ENCODE data around the gene WDR37.
"Not testable (repeated sequence)": the region's sequence is repeated elsewhere in the genome, so short reads cannot be mapped to it uniquely, and the experiment has no call there.

WDR37 gene

DNA sequence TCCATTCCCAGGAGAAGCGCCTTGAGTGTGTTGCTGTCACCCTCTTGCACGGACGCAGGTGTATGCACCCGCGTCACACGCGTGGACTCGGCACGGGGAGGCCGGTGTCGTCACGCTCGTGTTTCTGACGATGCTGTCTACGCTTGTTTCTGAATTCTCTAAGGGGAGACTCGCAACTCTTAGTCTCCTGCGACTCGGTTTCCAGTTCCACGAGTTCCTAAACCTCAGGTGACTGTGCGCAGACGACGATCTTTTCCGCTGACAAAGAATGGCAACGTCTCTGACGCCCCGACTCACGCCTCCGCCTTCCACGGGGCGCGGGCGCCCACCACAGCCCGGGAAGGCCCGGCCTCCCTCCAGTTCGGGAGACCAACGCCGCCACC, 7.8 kb upstream of the WDR37 start:
- no peaks in the 10 kb centered on the region for H3K27me3 Mint-ChIP-seq
- peak overlapping the region; percentile 89 for H3K4me3 Mint-ChIP-seq
- intact Hi-C loops (cut with micrococcal nuclease): loop anchor here (1.0 to 2.0 kb wide), 3 partner anchors 8 to 118 kb away; partner anchors contain the start of genes GTPBP4, LARP4B and WDR37
- peak overlapping the region; percentile 99 for H3K27ac Mint-ChIP-seq
- H3K36me3 Mint-ChIP-seq (ENCODE audit: low read depth): peaks cover 63% of the 10 kb centered on the region
- no peaks in the 10 kb centered on the region for H3K9me3 Mint-ChIP-seq
- H3K4me1 Mint-ChIP-seq (ENCODE audit: low read depth): peaks cover 58% of the 10 kb centered on the region

DNA sequence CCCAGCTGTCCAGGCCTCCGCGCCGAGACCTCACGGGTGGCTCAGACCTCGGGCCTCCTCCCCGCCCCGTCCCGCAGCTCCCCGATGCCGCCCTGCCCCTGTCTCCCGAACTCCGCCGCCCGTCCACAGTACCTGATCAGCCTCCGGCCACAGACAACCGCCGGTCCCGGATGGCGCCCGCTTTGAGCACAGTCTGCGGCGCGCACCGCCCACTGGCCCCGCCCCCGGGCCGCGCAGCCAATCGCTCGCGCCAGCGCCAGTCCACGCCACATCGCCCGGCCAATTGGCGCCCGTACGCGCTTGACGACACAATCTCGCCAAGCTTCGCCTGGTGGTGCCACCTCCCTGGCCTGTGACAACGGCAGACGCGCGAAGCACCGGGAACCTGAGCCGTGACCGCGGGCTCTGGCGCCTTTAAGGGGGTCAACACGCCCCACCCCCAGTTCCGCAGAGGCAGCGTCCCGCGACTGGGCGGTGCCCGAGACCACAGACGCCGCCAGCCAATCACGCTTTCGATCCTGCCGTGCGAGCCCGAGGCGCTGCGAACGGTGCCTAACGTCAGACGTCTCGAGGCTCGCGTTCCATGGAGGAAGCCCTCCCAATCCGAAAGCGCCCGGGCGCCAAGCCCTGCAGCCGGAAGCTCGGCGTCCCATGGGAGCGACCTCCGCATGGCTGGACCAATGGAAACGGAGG, 7.3 kb upstream of the WDR37 start, which contains the start of gene IDI1:
Gene IDI1 (minus strand): TSS at position 388 of the 693 bp plus-strand sequence. CDS start 116 bp downstream, at position 272.
- H3K36me3 Mint-ChIP-seq (ENCODE audit: low read depth): peaks cover 66% of the 10 kb centered on the region
- peak within 1 kb of the TSS; percentile 89 for H3K4me3 Mint-ChIP-seq
- intact Hi-C loops (cut with micrococcal nuclease): loop anchor here (1.0 to 2.0 kb wide), 3 partner anchors 7 to 118 kb away; partner anchors contain the start of genes GTPBP4, LARP4B and WDR37
- H3K4me1 Mint-ChIP-seq (ENCODE audit: low read depth): peaks cover 58% of the 10 kb centered on the region
- peak within 1 kb of the TSS; percentile 99 for H3K27ac Mint-ChIP-seq
- H3K9me3 Mint-ChIP-seq: no peaks in the 10 kb centered on the region
- H3K27me3 Mint-ChIP-seq: no peaks in the 10 kb centered on the region

DNA sequence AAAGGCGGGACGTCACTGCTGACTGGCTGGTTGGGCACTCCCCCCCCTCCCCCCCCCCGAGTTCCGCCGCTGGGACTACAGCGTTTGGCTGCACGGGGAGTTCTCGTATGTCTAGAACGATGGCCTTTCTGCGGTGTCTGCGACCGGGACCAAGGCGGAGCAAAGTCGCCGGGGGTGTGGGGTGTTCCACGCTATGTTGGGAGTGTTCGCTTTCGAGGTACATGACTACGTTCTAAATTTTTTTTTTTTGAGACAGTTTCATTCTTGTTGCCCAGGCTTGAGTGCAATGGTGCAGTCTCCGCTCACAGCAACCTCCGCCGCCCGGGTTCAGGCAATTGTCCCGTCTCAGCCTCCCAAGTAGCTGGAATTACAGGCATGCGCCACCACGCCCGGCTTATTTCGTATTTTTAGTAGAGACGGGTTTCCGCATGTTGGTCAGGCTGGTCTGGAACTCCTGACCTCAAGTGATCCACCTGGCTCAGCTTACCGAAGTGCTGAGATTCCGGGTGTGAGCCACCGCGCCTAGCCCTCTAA, 6.7 kb upstream of the WDR37 start:
- H3K36me3 Mint-ChIP-seq (ENCODE audit: low read depth): peaks cover 72% of the 10 kb centered on the region
- peaks cover 56% of the 10 kb centered on the region for H3K4me1 Mint-ChIP-seq (ENCODE audit: low read depth)
- intact Hi-C loops (cut with micrococcal nuclease): loop anchor here (2.0 kb wide), 2 partner anchors 61 to 119 kb away; partner anchors contain the start of genes GTPBP4 and LARP4B
- peak overlapping the region; percentile 89 for H3K4me3 Mint-ChIP-seq
- H3K27me3 Mint-ChIP-seq: no peaks in the 10 kb centered on the region
- H3K27ac Mint-ChIP-seq: peak overlapping the region; percentile 99
- H3K9me3 Mint-ChIP-seq: no peaks in the 10 kb centered on the region

DNA sequence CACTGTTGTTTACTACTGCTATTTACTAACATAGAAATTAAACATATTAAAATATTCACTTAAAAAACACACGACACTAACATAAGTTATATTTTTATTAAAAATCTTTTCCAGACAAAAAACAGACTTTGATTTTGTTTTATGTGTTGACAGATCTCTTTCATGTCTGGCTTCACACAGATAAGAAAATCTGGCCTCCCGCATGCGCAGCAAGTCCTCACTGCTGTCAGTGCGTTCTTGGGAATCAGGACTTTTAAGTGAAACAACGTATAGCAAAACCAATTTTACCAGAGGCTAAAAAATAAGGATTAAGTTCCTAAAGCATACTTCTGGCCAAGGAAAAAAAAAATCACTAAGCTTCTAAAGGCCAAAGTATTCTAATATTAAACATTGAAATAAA, 6.0 kb upstream of the WDR37 start:
- peaks cover 73% of the 10 kb centered on the region for H3K36me3 Mint-ChIP-seq (ENCODE audit: low read depth)
- H3K27me3 Mint-ChIP-seq: no peaks in the 10 kb centered on the region
- H3K9me3 Mint-ChIP-seq: no peaks in the 10 kb centered on the region
- intact Hi-C loops (cut with micrococcal nuclease): no loop called here
- H3K4me1 Mint-ChIP-seq (ENCODE audit: low read depth): peaks cover 56% of the 10 kb centered on the region
- peak overlapping the region; percentile 89 for H3K4me3 Mint-ChIP-seq
- peak overlapping the region; percentile 99 for H3K27ac Mint-ChIP-seq

DNA sequence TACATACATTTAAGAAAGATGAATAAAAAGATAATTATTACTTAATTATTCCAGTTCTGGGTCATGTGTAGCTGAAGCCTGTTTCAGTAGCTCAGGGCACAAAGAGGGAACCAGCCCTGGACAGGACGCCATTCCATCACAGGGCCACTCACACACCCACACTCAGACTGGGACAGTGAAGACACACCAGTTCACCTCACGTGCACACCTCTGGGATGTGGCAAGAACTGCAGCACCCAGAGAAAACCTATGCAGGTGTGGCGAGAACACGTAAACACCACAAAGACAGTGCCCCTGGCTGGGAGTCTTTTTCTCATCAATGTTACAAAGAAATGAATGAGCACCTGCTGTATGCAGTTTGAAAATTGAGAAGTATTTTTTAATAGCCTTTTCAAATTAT, 5.6 kb upstream of the WDR37 start:
- peaks cover 54% of the 10 kb centered on the region for H3K4me1 Mint-ChIP-seq (ENCODE audit: low read depth)
- intact Hi-C loops (cut with micrococcal nuclease): no loop called here
- no peaks in the 10 kb centered on the region for H3K9me3 Mint-ChIP-seq
- H3K27ac Mint-ChIP-seq: peak overlapping the region; percentile 99
- peak overlapping the region; percentile 37 for H3K4me3 Mint-ChIP-seq
- H3K36me3 Mint-ChIP-seq (ENCODE audit: low read depth): peaks cover 73% of the 10 kb centered on the region
- no peaks in the 10 kb centered on the region for H3K27me3 Mint-ChIP-seq

DNA sequence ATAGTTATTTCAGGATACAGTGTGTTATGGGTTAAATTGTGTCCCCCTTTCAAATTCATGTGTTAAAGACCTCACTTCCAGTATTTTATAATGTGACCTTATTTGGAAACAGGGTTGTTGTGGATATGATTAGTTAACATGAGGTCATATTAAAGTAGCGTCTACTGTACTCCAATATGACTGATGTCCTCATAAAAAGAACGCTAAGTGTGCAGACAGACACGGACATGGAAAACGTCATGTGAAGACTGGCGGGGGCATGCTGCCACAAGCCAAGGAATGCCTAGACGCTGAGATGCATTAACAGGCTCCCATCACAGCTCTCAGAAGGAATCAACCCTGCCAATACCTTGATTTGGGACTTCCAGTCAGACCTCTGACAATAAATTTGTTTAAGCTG, 1.5 kb upstream of the WDR37 start:
- intact Hi-C loops (cut with micrococcal nuclease): no loop called here
- Mint-ChIP-seq H3K4me1 (ENCODE audit: low read depth) (peaks cover 54% of the 10 kb centered on the region), H3K27me3 (no peaks in the 10 kb centered on the region), H3K36me3 (ENCODE audit: low read depth) (peaks cover 84% of the 10 kb centered on the region), H3K4me3 (peak overlapping the region; percentile 100), H3K27ac (peak overlapping the region; percentile 99), H3K9me3 (no peaks in the 10 kb centered on the region)

DNA sequence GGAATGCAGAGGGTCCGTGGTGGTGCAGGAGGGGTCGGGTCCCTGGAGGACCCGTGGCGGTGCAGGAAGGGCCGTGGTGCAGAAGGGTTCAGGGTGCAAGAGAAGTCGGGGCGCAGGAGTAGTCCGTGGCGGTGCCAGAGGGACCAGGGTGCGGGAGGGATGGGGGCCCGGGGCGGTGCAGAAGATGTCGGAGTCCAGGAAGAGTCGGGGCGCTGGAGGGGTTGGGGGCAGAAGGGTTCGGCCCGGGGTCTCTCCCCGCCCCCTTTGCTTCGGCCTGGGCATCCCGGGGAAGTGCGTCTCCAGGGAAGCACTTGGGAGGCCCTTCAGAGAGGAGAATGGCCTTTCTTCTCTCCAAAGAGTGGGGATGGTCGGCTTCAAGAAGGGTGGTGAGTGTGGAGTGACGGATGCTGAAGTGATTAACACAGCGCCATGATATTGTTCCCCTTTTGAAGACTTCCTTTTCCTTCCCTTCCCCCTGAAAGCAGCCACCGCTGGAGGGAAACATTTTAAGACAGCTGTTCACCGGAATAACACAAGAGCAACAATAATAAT, 997 bp downstream of the WDR37 start:
- H3K4me1 Mint-ChIP-seq (ENCODE audit: low read depth): peaks cover 66% of the 10 kb centered on the region
- H3K27me3 Mint-ChIP-seq: no peaks in the 10 kb centered on the region
- intact Hi-C loops (cut with micrococcal nuclease): loop anchor here (2.0 kb wide), 1 partner anchor 126 kb away; the partner anchor contains the start of gene LARP4B
- H3K27ac Mint-ChIP-seq: peak overlapping the region; percentile 99
- peaks cover 91% of the 10 kb centered on the region for H3K36me3 Mint-ChIP-seq (ENCODE audit: low read depth)
- peak overlapping the region; percentile 100 for H3K4me3 Mint-ChIP-seq
- H3K9me3 Mint-ChIP-seq: no peaks in the 10 kb centered on the region

DNA sequence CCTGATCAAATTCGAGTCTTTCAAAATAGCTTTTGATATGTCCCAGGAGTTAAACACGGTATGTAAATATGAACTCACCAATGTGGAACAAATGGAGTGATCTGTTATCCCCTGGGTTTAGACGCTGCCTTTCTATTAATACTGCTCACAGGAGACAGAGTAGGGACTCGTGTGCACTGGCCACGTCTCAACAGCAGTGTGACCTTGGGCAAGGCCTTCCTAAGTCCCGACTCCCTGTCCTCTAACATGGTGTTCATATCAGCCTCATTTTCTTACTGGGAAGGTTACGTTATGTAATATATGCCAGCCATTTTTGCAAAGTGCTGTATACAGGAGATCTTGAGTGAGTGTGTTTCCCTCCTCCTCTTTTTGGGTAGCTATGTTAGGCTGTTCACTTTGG, 1.8 kb downstream of the WDR37 start:
- Mint-ChIP-seq H3K4me1 (ENCODE audit: low read depth) (peaks cover 65% of the 10 kb centered on the region), H3K27me3 (no peaks in the 10 kb centered on the region), H3K9me3 (no peaks in the 10 kb centered on the region), H3K27ac (peak overlapping the region; percentile 99), H3K4me3 (peak overlapping the region; percentile 100), H3K36me3 (ENCODE audit: low read depth) (peaks cover 91% of the 10 kb centered on the region)
- intact Hi-C loops (cut with micrococcal nuclease): no loop called here

DNA sequence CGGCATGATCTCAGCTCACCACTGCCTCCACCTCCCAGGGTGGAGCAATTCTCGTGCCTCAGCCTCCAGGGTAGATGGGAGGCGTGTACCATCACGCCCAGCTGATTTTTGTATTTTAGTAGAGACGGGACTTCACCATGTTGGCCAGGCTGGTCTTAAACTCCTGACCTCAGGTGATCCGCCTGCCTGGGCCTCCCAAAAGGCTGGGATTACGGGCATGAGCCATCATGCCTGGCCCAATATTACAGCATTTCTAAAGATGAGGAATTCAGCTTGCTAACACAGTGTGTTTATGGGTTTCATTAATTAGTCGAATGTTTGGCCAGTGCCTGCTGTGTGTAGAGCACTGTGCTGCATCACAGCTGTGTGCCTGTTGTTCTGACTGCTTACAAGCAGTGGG, 3.7 kb downstream of the WDR37 start:
- intact Hi-C loops (cut with micrococcal nuclease): no loop called here
- H3K4me3 Mint-ChIP-seq: no peak overlapping the region
- H3K36me3 Mint-ChIP-seq (ENCODE audit: low read depth): peaks cover 91% of the 10 kb centered on the region

DNA sequence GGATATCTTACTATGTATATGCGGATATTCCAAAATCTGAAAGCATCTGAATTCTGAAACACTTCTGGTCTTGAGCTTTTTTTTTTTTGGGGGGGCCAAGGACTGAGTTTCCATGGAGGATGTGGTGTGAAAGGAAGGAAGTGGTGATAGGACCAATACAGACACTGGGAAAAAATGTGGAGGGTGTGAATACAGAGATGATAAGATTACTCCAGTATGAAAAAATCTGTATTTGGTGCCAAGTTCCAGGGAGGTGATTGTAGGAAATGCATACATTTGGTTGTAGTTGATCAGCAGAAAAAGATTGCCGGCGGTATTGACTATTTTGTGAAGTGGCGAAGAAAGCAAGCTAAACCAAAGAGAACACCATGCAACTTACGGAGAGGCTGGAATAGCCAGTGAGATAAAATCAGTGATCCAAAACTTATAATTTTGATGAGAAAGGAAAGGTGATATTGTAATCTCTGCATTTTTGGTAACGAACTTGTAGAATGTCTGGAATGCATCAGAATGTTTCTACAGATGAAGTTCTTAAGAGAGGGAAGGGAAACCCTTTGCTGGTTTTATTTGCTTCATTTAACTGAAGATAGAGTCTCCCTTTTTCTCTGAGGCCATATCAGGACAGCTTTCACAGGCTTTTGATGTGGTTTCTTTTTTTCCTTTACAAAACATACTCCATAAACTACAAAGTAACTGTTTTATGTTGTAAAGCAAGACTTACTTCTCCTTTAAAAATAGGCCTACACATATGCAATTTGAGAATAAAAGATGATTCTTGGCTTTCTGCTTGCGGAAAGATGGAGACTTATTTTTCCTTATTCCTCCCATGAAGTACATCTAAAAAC, 6.0 kb downstream of the WDR37 start:
- H3K36me3 Mint-ChIP-seq (ENCODE audit: low read depth): peaks cover 92% of the 10 kb centered on the region
- no peak overlapping the region for H3K4me3 Mint-ChIP-seq
- intact Hi-C loops (cut with micrococcal nuclease): no loop called here
- H3K9me3 Mint-ChIP-seq: no peaks in the 10 kb centered on the region
- H3K27me3 Mint-ChIP-seq: no peaks in the 10 kb centered on the region
- no peak overlapping the region for H3K27ac Mint-ChIP-seq
- H3K4me1 Mint-ChIP-seq (ENCODE audit: low read depth): peaks cover 63% of the 10 kb centered on the region

More for the DNA sequence above, 3.7 kb downstream of the WDR37 start:
- no peak overlapping the region for H3K27ac Mint-ChIP-seq
- H3K27me3 Mint-ChIP-seq: no peaks in the 10 kb centered on the region
- H3K4me1 Mint-ChIP-seq (ENCODE audit: low read depth): peaks cover 59% of the 10 kb centered on the region
- no peaks in the 10 kb centered on the region for H3K9me3 Mint-ChIP-seq

DNA sequence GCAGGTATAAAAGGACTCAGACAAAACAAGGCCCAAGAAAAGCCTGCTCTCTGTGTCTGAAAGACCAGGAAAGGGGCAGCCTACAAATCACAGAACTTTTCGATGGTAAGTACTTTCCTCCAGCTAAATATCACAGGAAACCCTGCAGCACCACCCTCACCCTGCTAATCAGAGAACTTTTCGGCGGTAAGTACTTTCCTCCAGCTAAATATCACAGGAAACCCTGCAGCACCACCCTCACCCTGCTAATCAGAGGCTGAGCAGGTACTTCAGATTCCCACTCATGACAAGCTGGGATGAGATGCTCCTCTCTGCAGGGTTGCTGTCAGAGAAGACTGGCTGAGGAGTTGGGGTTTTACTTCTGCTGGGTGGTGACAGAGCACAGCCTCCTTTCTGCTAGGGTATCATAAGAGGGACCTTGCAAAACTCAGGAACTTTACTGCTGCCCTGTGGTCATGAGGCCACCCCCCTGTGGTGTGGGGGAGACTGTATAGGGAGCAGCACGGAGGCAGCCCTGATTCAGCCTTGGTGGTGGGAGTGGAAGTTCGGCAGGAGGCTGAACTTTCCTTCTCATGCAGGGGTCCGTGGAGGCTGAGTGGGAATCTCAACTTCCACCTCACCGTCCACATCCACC, 7.2 kb downstream of the WDR37 start:
- intact Hi-C loops (cut with micrococcal nuclease): no loop called here
- no peaks in the 10 kb centered on the region for H3K9me3 Mint-ChIP-seq
- no peak overlapping the region for H3K4me3 Mint-ChIP-seq
- H3K27ac Mint-ChIP-seq: no peak overlapping the region
- no peaks in the 10 kb centered on the region for H3K27me3 Mint-ChIP-seq
- peaks cover 89% of the 10 kb centered on the region for H3K36me3 Mint-ChIP-seq (ENCODE audit: low read depth)
- peaks cover 67% of the 10 kb centered on the region for H3K4me1 Mint-ChIP-seq (ENCODE audit: low read depth)

DNA sequence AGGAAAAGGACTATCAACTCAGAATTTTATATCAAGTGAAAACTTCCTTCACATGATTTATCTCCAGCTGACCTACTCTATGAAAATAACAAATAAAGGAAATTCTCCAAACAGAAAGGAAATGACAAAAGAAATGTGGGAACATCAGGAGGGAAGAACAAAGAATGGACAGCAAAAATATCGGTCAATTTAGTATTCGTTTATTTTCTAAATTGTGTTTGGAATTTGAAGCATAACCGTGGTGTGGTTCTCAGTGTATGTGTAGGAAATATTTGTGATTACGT, 8.7 kb downstream of the WDR37 start:
- peaks cover 74% of the 10 kb centered on the region for H3K36me3 Mint-ChIP-seq (ENCODE audit: low read depth)
- H3K27me3 Mint-ChIP-seq: no peaks in the 10 kb centered on the region
- intact Hi-C loops (cut with micrococcal nuclease): no loop called here
- H3K4me1 Mint-ChIP-seq (ENCODE audit: low read depth): peaks cover 71% of the 10 kb centered on the region
- H3K27ac Mint-ChIP-seq: no peak overlapping the region
- no peak overlapping the region for H3K4me3 Mint-ChIP-seq
- H3K9me3 Mint-ChIP-seq: no peaks in the 10 kb centered on the region

DNA sequence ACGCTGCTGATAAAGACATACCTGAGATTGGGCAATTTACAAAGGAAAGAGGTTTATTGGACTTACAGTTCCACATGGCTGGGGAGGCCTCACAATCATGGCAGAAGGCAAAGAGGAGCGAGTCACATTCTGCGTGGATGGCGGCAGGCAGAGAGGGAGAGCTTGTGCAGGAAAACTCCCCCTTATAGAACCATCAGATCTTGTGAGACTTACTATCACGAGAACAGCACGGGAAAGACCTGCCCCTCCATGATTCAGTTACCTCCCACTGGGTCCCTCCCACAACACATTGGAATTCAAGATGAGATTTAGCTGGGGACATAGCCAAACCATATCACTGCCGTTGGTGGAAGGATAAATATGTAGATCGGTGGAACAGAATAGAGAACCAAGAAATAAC, 10.5 kb downstream of the WDR37 start:
- Mint-ChIP-seq H3K4me1 (ENCODE audit: low read depth) (peaks cover 64% of the 10 kb centered on the region), H3K36me3 (ENCODE audit: low read depth) (peaks cover 68% of the 10 kb centered on the region)
- H3K27ac Mint-ChIP-seq; intact Hi-C loops (cut with micrococcal nuclease); H3K27me3 Mint-ChIP-seq; H3K4me3 Mint-ChIP-seq; H3K9me3 Mint-ChIP-seq: not testable (repeated sequence)

All from dendritic cell treated with granulocyte-macrophage colony-stimulating factor and Interleukin-4, amounts not matched to agents 40 ng/mL and 50 ng/mL, for 4 days (primary cell).